ENCODE results near the gene TMEM131L. TPM values are rescaled to one million over a fixed set of nuclear protein-coding genes. Genes with fewer than 3 reads are reported as not detected.

Gene TMEM131L
- total RNA-seq, 1 experiment from 2014 or later = 19.7 TPM

- Histone ChIP-seq H3K4me3 (replicated peaks in 1 of 2; ENCODE audit: low read depth in 1 of 2, low read length in 2 of 2) (peak overlapping the region in 1 of 2 experiments; percentile 33; a peak in 2 of 4 replicates), H3K79me2 (ENCODE audit: insufficient read depth, low read length) (peaks cover 13% of the 10 kb centered on the region), H3K9ac (ENCODE audit: low read length) (peak overlapping the region; percentile 37), H3K36me3 (ENCODE audit: control insufficient read depth in 1 of 2, insufficient read depth in 2 of 2, low read length in 2 of 2) (no peaks in the 10 kb centered on the region), H3K9me2 (ENCODE audit: insufficient read depth) (no peaks in the 10 kb centered on the region), H3K4me1 (ENCODE audit: control insufficient read depth in 1 of 2, insufficient read depth in 2 of 2, low read length in 2 of 2) (peaks cover 73 to 77% of the 10 kb centered on the region in 2 experiments), H3K27ac (ENCODE audit: low read depth, low read length) (peak overlapping the region; percentile 79), H3K4me2 (ENCODE audit: low read length) (peak overlapping the region; percentile 63), H4K20me1 (ENCODE audit: insufficient read depth) (no peaks in the 10 kb centered on the region), H2AFZ (ENCODE audit: low read depth, low read length, poor library complexity, severe bottlenecking) (no peak overlapping the region), H3K9me3 (ENCODE audit: control insufficient read depth in 1 of 2, insufficient read depth in 1 of 2, low read depth in 1 of 2, low read length in 2 of 2) (no peaks in the 10 kb centered on the region), H3K27me3 (ENCODE audit: insufficient read depth, low read length) (no peaks in the 10 kb centered on the region)
- no TSS peak for BruUV-seq (replicated peaks)
- POLR2A ChIA-PET = no interaction called here
- ATAC-seq (peak; percentile 69), DNase-seq (ENCODE audit: low read depth, low spot score) (peak; percentile 62)
- intact Hi-C loops (cut with micrococcal nuclease) = no loop called here
- CTCF ChIA-PET = interaction anchor here (1.1 kb wide), 1 partner anchor 16 kb away, joined by 3 read pairs; no protein-coding TSS in a partner anchor
- RAD21 ChIA-PET (ENCODE audit: low non-redundant PET in 1 of 2, low total read pairs in 2 of 2, uncharacterized antibody in 2 of 2, unreplicated experiment in 2 of 2) = no interaction called here
- TF ChIP-seq MAX (IDR thresholded peaks at IDR 0.05) (no peak), SIN3A (IDR thresholded peaks at IDR 0.05; ENCODE audit: low read depth) (no peak), POLR2A (IDR thresholded peaks at IDR 0.05; ENCODE audit: borderline replicate concordance, extremely low read depth, insufficient read depth, insufficient read length) (no peak), ATF3 (IDR thresholded peaks at IDR 0.05) (no peak), CTCF (IDR thresholded peaks at IDR 0.05 in 2 of 3, conservative IDR thresholded peaks at IDR 0.05 in 1 of 3; ENCODE audit: borderline replicate concordance in 1 of 3, insufficient read depth in 1 of 3, low read depth in 2 of 3, low read length in 2 of 3) (no peak), JUND (IDR thresholded peaks at IDR 0.05) (peak; percentile 39; the same call in 1 of the 2 replicates), EGR1 (IDR thresholded peaks at IDR 0.05; ENCODE audit: low read depth) (no peak), CBX3 (IDR thresholded peaks at IDR 0.05; ENCODE audit: low read depth) (no peak; the same call in 1 of the 2 replicates), REST (IDR thresholded peaks at IDR 0.05; ENCODE audit: low read depth) (no peak), YY1 (IDR thresholded peaks at IDR 0.05; ENCODE audit: extremely low read depth, insufficient replicate concordance, low read depth, low read length) (no peak), EZH2 (IDR thresholded peaks at IDR 0.05) (no peak), POLR2AphosphoS5 (IDR thresholded peaks at IDR 0.05; ENCODE audit: low read depth, low read length) (no peak; the same call in 1 of the 2 replicates), ZBTB33 (IDR thresholded peaks at IDR 0.05; ENCODE audit: extremely low read depth, insufficient replicate concordance, low read length) (no peak), SP1 (IDR thresholded peaks at IDR 0.05; ENCODE audit: low read depth) (no peak; the same call in none of the 2 replicates), CEBPB (IDR thresholded peaks at IDR 0.05; ENCODE audit: low read depth) (no peak), FOSL1 (IDR thresholded peaks at IDR 0.05; ENCODE audit: low read depth) (peak; percentile 63), ELF1 (IDR thresholded peaks at IDR 0.05; ENCODE audit: borderline replicate concordance, low read depth) (no peak), SRF (IDR thresholded peaks at IDR 0.05; ENCODE audit: low read depth) (peak; percentile 5; the same call in 1 of the 2 replicates), RAD21 (IDR thresholded peaks at IDR 0.05; ENCODE audit: low read depth) (no peak), ZNF274 (IDR thresholded peaks at IDR 0.05; ENCODE audit: low read depth, low read length) (no peak), ZFX (IDR thresholded peaks at IDR 0.05) (no peak), EZH2phosphoT487 (IDR thresholded peaks at IDR 0.05; ENCODE audit: borderline replicate concordance) (no peak)
These were observed 47.4 kb downstream of the TMEM131L start for GRCh38 chr4:153513596-153513995.
